Right lobe of liver (tissue), 6 donors: ENCODE data around the gene RGS6. TPM values are rescaled to one million over a fixed set of nuclear protein-coding genes. Genes with fewer than 3 reads are reported as not detected.

Experiments used
- ATAC-seq, 4 donors: fragments of 200-7000 bp; cut with Tn5 transposase; one replicate each; pipeline ENCODE4 v1.9.1; 2020; ENCODE audit warnings: mild to moderate bottlenecking in 4 of 4, moderate library complexity in 4 of 4
- DNase-seq, 3 donors: peaks; one replicate each; pipeline ENCODE4 v3.0.0-alpha.2; 2020
- H3K27ac ChIP-seq, 3 donors: fragments of 200-600 bp; one replicate each; pipeline ENCODE4 v1.8.0; 2022
- H3K27me3 ChIP-seq, 2 donors: fragments of 200-600 bp; one replicate each; pipeline ENCODE4 v1.8.0; 2022
- H3K36me3 ChIP-seq, 4 donors: fragments of 200-600 bp; sonication (generic) in 1 of 4; one replicate each; pipeline versions ENCODE4 v1.5.1 to v1.8.0; 2017 to 2022; ENCODE audit warnings: control low read depth in 1 of 4
- H3K4me1 ChIP-seq, 4 donors: fragments of 200-600 bp; sonication (generic) in 1 of 4; one replicate each; pipeline versions ENCODE4 v1.5.1 to v1.8.0; 2017 to 2022; ENCODE audit warnings: control low read depth in 1 of 4
- H3K4me3 ChIP-seq, 3 donors: fragments of 200-600 bp; one replicate each; pipeline ENCODE4 v1.8.0; 2022
- H3K9me3 ChIP-seq, 4 donors: fragments of 200-600 bp; sonication (generic) in 1 of 4; one replicate each; pipeline versions ENCODE4 v1.5.1 to v1.8.0; 2017 to 2022; ENCODE audit warnings: control low read depth in 1 of 4
- POLR2A ChIP-seq: fragments of 450-650 bp; IDR thresholded peaks from one replicate; pipeline ENCODE4 v1.6.1; 2017; ENCODE audit warnings: antibody characterized with exemption, mild to moderate bottlenecking
- WGBS: methylation state at CpG from one replicate; pipeline ENCODE4 v1.1.6; 2018; ENCODE audit warnings: low coverage, low lambda C conversion rate; ENCODE audit not compliant: insufficient coverage; ENCODE audit errors: missing lambda C conversion rate; 5-methylcytosine and 5-hydroxymethylcytosine counted together
- intact Hi-C, 2 donors: fragments of 100-400 bp; cut with DNase I; formaldehyde crosslinking; loops; one replicate each; pipeline versions ENCODE4 v1.11.2 to v1.14.1; 2022
- total RNA-seq, 6 experiments: library from RNA; depleted of rRNA in 2 of 6; stranded (reverse); fragments of >200 nt in 2 of 6; fragmentation: NEBNext Ultra II Directional in 3 of 6; extraction: Animal tissue kit (Norgen Biotek cat#: 25700) in 3 of 6; gene quantifications; one replicate each; pipeline versions ENCODE4 v1.1.0 to v1.2.4, GENCODE V29; 2016 to 2023
- TF ChIP-seq, protein P1 (sequence below), 4 donors: fragments of 200-600 bp in 3 of 4; fragments of 450-650 bp in 1 of 4; IDR thresholded peaks; one replicate each; pipeline versions ENCODE4 v1.5.1 to v1.8.0; 2016 to 2022; ENCODE audit warnings: antibody characterized with exemption in 4 of 4, mild to moderate bottlenecking in 2 of 4
- donor health status: DM: no; HTN: yes; CAD: no.
- donor health status: DM: no; HTN: no; CAD: no.
- donor health status: DM: no; HTN: no; CAD: no.
- donor health status: DM: no; HTN: yes; CAD: no.
- donor health status: DM: no; HTN: yes; CAD: no.

The RGS6 gene
- total RNA-seq, 6 experiments from 2014 or later, result 0.07 TPM; not detected in 5

DNA sequence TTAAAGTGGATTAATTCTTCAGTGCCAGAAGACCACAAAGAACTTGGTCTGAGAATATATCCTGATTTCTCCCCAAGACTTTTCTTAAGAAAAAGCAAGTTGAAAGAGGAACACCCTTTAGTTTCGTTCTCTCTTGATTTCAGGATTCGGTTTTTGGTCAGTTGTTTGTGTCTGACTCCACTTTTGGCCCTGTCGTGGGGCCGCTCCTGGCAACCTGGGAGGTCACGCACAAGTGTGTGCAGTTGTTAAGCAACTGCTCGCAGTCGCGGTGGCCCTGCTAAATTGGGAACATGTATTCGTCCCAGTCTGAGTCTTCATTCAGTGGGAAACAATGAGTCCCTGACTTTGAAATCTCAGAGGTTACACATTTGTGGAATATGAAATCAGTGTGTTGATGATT lies 68.7 kb downstream of the RGS6 start:
- 58% methylated on average over 9 of the region's 9 CpGs for WGBS
- no peak overlapping the region for H3K27ac ChIP-seq
- DNase-seq (no peak), ATAC-seq (no peak)
- H3K4me1 ChIP-seq, result no peaks in the 10 kb centered on the region
- H3K36me3 ChIP-seq, result no peaks in the 10 kb centered on the region
- H3K9me3 ChIP-seq, result no peaks in the 10 kb centered on the region
- no peaks in the 10 kb centered on the region for H3K27me3 ChIP-seq
- H3K4me3 ChIP-seq, result no peak overlapping the region
- TF ChIP-seq, protein P1, sequence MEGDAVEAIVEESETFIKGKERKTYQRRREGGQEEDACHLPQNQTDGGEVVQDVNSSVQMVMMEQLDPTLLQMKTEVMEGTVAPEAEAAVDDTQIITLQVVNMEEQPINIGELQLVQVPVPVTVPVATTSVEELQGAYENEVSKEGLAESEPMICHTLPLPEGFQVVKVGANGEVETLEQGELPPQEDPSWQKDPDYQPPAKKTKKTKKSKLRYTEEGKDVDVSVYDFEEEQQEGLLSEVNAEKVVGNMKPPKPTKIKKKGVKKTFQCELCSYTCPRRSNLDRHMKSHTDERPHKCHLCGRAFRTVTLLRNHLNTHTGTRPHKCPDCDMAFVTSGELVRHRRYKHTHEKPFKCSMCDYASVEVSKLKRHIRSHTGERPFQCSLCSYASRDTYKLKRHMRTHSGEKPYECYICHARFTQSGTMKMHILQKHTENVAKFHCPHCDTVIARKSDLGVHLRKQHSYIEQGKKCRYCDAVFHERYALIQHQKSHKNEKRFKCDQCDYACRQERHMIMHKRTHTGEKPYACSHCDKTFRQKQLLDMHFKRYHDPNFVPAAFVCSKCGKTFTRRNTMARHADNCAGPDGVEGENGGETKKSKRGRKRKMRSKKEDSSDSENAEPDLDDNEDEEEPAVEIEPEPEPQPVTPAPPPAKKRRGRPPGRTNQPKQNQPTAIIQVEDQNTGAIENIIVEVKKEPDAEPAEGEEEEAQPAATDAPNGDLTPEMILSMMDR (IDR thresholded peaks at IDR 0.05), result no peak
- no peak for TF ChIP-seq POLR2A
- intact Hi-C loops, result no loop called here

GRCh38 chr14:72002731-72003130 lies 70.5 kb downstream of the RGS6 start:
- ATAC-seq (no peak), DNase-seq (no peak)
- no peak for TF ChIP-seq POLR2A
- TF ChIP-seq, protein P1 (IDR thresholded peaks at IDR 0.05), result no peak
- intact Hi-C loops, result no loop called here
- 88% methylated on average over 3 of the region's 3 CpGs for WGBS
- Histone ChIP-seq H3K4me3 (no peak overlapping the region), H3K4me1 (no peaks in the 10 kb centered on the region), H3K9me3 (no peaks in the 10 kb centered on the region), H3K27me3 (no peaks in the 10 kb centered on the region), H3K36me3 (no peaks in the 10 kb centered on the region), H3K27ac (no peak overlapping the region)

- H3K4me3 ChIP-seq, result no peak overlapping the region
- TF ChIP-seq POLR2A, result no peak
- TF ChIP-seq, protein P1 (IDR thresholded peaks at IDR 0.05), result no peak
These were observed 76.4 kb downstream of the RGS6 start for GRCh38 chr14:72008666-72009065.

GRCh38 chr14:72010474-72010873 lies 78.2 kb downstream of the RGS6 start:
- no peak overlapping the region for H3K4me3 ChIP-seq
- no peaks in the 10 kb centered on the region for H3K9me3 ChIP-seq
- no peaks in the 10 kb centered on the region for H3K36me3 ChIP-seq
- H3K4me1 ChIP-seq, result no peaks in the 10 kb centered on the region
- intact Hi-C loops, result no loop called here
- ATAC-seq (no peak), DNase-seq (no peak)
- TF ChIP-seq, protein P1 (IDR thresholded peaks at IDR 0.05), result no peak
- TF ChIP-seq POLR2A, result no peak
- no peak overlapping the region for H3K27ac ChIP-seq
- 43% methylated on average over 3 of the region's 3 CpGs for WGBS
- no peaks in the 10 kb centered on the region for H3K27me3 ChIP-seq

More at GRCh38 chr14:72008666-72009065, 76.4 kb downstream of the RGS6 start:
- no peak for ATAC-seq
- DNase-seq, result no peak
- H3K27me3 ChIP-seq, result no peaks in the 10 kb centered on the region
- no peaks in the 10 kb centered on the region for H3K9me3 ChIP-seq
- H3K4me1 ChIP-seq, result no peaks in the 10 kb centered on the region
- intact Hi-C loops, result no loop called here
- H3K36me3 ChIP-seq, result no peaks in the 10 kb centered on the region
- H3K27ac ChIP-seq, result no peak overlapping the region

DNA sequence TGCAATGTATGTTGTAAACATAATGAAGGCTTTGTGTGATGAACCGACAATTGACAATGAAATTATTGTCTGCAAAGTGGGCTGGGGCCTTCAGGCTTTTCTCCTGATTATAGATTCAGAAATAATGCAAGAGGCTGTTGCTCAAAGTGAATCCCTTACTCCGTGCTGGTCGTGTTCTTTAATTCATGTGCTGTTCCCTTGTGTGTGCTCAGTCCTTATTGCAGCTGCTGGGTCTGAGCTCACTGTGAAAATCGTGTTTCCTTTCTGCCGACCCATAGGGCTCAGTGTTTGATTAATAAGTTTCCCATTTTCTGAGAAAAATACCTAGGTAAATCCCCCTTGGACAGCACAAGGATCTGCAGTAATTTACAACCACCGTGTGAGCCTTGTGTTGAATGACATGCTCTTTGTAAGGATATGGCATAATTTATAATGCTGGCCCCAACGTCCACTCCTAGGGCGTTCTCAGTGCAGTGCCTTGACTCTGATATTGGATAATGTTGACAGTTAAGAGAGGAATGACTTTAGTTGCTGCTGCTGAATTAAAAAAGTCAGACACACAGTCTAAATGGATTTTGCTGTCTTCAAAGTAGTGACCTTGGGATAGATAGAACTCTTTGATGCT lies 81.6 kb downstream of the RGS6 start:
- no peak overlapping the region for H3K27ac ChIP-seq
- TF ChIP-seq, protein P1 (IDR thresholded peaks at IDR 0.05), result no peak
- no peak for TF ChIP-seq POLR2A
- H3K4me1 ChIP-seq, result no peaks in the 10 kb centered on the region
- H3K36me3 ChIP-seq, result no peaks in the 10 kb centered on the region
- ATAC-seq (no peak), DNase-seq (no peak)
- H3K9me3 ChIP-seq, result no peaks in the 10 kb centered on the region
- WGBS, result 45% methylated on average over 8 of the region's 8 CpGs
- intact Hi-C loops, result no loop called here
- H3K4me3 ChIP-seq, result no peak overlapping the region
- no peaks in the 10 kb centered on the region for H3K27me3 ChIP-seq
